Measurements from ENCODE around the gene IARS1.

DNA sequence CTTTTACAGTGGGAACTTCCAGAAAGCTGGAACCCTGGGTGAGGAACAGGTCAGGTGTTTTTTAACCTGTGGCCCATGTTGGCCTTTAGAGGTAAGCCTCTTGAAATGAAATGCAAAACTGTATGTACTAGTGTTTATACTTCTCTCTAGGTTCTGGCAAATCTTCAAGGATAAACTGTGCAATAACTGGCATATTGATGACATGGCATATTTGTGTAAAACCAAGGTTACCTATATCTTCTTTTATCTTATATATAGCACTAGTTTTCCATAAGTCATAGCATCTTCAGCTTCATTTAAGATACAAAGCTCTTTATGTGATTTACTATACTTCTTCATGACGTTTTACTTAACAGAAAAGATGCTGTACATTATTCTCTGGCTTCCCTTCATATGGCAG lies 7.4 kb upstream of the IARS1 start:
- TF ChIP-seq, protein P1, sequence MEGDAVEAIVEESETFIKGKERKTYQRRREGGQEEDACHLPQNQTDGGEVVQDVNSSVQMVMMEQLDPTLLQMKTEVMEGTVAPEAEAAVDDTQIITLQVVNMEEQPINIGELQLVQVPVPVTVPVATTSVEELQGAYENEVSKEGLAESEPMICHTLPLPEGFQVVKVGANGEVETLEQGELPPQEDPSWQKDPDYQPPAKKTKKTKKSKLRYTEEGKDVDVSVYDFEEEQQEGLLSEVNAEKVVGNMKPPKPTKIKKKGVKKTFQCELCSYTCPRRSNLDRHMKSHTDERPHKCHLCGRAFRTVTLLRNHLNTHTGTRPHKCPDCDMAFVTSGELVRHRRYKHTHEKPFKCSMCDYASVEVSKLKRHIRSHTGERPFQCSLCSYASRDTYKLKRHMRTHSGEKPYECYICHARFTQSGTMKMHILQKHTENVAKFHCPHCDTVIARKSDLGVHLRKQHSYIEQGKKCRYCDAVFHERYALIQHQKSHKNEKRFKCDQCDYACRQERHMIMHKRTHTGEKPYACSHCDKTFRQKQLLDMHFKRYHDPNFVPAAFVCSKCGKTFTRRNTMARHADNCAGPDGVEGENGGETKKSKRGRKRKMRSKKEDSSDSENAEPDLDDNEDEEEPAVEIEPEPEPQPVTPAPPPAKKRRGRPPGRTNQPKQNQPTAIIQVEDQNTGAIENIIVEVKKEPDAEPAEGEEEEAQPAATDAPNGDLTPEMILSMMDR (IDR thresholded peaks at IDR 0.05) = no peak
- no peak for TF ChIP-seq POLR2A (IDR thresholded peaks at IDR 0.05)
- TF ChIP-seq POLR2AphosphoS5 (IDR thresholded peaks at IDR 0.05; ENCODE audit: insufficient read depth in 1 of 2, low read depth in 1 of 2) = no peak

All from vagina (tissue), 2 donors.